ENCODE measurements around the gene PDGFC. TPM values are rescaled to one million over a fixed set of nuclear protein-coding genes. Genes with fewer than 3 reads are reported as not detected.

The PDGFC gene
- total and polyA plus RNA-seq, 2 experiments from 2014 or later, result 35.5 to 63.3 TPM

DNA sequence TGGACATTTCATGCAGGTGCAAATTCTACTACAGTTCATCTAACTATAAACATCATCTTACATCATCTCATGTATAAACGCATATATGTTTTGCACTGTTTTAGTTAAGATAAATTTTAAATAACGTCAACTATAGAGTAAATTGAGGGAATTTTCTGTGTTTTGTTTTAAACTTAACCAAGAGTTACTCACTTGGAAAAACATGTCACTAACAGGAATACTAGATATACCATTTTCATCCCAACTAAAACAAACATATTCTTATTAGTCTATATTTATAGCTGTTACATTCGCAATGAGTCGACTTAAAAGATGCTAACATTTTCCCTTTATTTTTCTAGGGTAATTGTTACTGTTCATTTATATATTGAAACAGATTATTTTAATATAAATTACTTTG, 159.6 kb downstream of the PDGFC start:
- no peak overlapping the region for H3K4me2 ChIP-seq
- peaks cover 7% of the 10 kb centered on the region for H3K4me1 ChIP-seq (ENCODE audit: insufficient read depth)
- peaks cover 22% of the 10 kb centered on the region for H3K79me2 ChIP-seq
- no peak overlapping the region for H2AFZ ChIP-seq
- H3K36me3 ChIP-seq (replicated peaks; ENCODE audit: insufficient read depth, low read depth), result no peaks in the 10 kb centered on the region
- no peak overlapping the region for H3K4me3 ChIP-seq
- H3K27me3 ChIP-seq, result no peaks in the 10 kb centered on the region
- TF ChIP-seq EZH2 (IDR thresholded peaks at IDR 0.05; ENCODE audit: borderline replicate concordance) (no peak), EZH2phosphoT487 (IDR thresholded peaks at IDR 0.05; ENCODE audit: low read depth, severe bottlenecking, unreplicated experiment) (no peak)
- TF ChIP-seq, protein P1, sequence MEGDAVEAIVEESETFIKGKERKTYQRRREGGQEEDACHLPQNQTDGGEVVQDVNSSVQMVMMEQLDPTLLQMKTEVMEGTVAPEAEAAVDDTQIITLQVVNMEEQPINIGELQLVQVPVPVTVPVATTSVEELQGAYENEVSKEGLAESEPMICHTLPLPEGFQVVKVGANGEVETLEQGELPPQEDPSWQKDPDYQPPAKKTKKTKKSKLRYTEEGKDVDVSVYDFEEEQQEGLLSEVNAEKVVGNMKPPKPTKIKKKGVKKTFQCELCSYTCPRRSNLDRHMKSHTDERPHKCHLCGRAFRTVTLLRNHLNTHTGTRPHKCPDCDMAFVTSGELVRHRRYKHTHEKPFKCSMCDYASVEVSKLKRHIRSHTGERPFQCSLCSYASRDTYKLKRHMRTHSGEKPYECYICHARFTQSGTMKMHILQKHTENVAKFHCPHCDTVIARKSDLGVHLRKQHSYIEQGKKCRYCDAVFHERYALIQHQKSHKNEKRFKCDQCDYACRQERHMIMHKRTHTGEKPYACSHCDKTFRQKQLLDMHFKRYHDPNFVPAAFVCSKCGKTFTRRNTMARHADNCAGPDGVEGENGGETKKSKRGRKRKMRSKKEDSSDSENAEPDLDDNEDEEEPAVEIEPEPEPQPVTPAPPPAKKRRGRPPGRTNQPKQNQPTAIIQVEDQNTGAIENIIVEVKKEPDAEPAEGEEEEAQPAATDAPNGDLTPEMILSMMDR (IDR thresholded peaks at IDR 0.05; ENCODE audit: poor library complexity), result no peak
- H4K20me1 ChIP-seq (ENCODE audit: insufficient read depth, poor library complexity, severe bottlenecking), result no peaks in the 10 kb centered on the region
- no peak overlapping the region for H3K27ac ChIP-seq
- H3K9me3 ChIP-seq (ENCODE audit: low read depth), result no peaks in the 10 kb centered on the region
- H3K9me2 ChIP-seq (replicated peaks; ENCODE audit: insufficient read depth), result no peaks in the 10 kb centered on the region
- WGBS (ENCODE audit: low lambda C conversion rate, missing lambda C conversion rate), result 90% methylated on average over 4 of the region's 4 CpGs
- no peak for DNase-seq (ENCODE audit: low spot score)

DNA sequence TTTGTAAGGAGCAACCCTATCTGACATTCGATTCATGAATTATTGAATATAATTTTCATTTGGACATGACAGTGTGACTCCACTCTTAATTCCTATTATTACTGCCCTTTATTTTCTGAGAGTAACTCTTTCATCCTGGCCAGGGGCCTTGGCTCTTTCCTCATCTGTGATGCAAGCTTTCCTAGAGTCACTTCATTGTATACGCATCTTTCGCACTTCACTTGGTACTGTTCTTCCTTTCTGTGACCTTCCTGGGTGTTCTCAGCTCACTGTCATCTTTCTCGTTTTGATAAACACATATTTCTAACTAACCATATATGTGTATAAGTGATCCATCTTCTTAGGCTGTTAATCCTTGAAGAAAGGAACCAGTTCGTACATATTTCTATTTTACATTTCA, 160.3 kb downstream of the PDGFC start:
- TF ChIP-seq EZH2 (IDR thresholded peaks at IDR 0.05; ENCODE audit: borderline replicate concordance), result no peak
- TF ChIP-seq, protein P1 (IDR thresholded peaks at IDR 0.05; ENCODE audit: poor library complexity), result no peak
- no peak for TF ChIP-seq EZH2phosphoT487 (IDR thresholded peaks at IDR 0.05; ENCODE audit: low read depth, severe bottlenecking, unreplicated experiment)
- Histone ChIP-seq H4K20me1 (ENCODE audit: insufficient read depth, poor library complexity, severe bottlenecking) (no peaks in the 10 kb centered on the region), H3K4me3 (no peak overlapping the region), H3K9me2 (replicated peaks; ENCODE audit: insufficient read depth) (no peaks in the 10 kb centered on the region), H3K27me3 (no peaks in the 10 kb centered on the region), H3K4me1 (ENCODE audit: insufficient read depth) (peaks cover 4% of the 10 kb centered on the region), H3K9me3 (ENCODE audit: low read depth) (no peaks in the 10 kb centered on the region), H3K79me2 (peaks cover 20% of the 10 kb centered on the region), H3K4me2 (no peak overlapping the region), H3K27ac (no peak overlapping the region), H3K36me3 (replicated peaks; ENCODE audit: insufficient read depth, low read depth) (no peaks in the 10 kb centered on the region), H2AFZ (no peak overlapping the region)
- 93% methylated on average over 5 of the region's 5 CpGs for WGBS (ENCODE audit: low lambda C conversion rate, missing lambda C conversion rate)
- no peak for DNase-seq (ENCODE audit: low spot score)

DNA sequence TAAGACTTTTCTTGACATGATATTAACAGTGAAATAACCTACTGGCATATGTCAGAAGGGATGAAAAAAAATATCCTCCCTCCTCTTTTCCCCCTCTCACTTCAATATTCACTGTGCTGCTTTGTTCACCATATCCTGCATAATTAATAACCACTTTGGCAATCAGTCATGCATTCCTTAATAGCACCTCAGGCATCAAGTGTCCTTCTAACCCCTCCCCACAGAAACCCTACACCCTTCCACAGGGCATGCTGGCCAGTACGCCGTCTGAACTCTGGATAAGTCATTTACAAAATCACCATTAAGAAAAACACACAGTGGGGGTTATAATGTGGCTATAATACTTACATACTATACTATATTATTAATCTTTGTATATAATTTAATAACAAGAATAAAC, 165.9 kb downstream of the PDGFC start:
- Histone ChIP-seq H4K20me1 (ENCODE audit: insufficient read depth, poor library complexity, severe bottlenecking) (no peaks in the 10 kb centered on the region), H3K27me3 (no peaks in the 10 kb centered on the region), H3K4me3 (no peak overlapping the region), H2AFZ (no peak overlapping the region), H3K36me3 (replicated peaks; ENCODE audit: insufficient read depth, low read depth) (no peaks in the 10 kb centered on the region), H3K4me1 (ENCODE audit: insufficient read depth) (no peaks in the 10 kb centered on the region), H3K79me2 (no peaks in the 10 kb centered on the region), H3K27ac (no peak overlapping the region), H3K4me2 (no peak overlapping the region), H3K9me2 (replicated peaks; ENCODE audit: insufficient read depth) (no peaks in the 10 kb centered on the region), H3K9me3 (ENCODE audit: low read depth) (no peaks in the 10 kb centered on the region)
- 69% methylated on average over 2 of the region's 2 CpGs for WGBS (ENCODE audit: low lambda C conversion rate, missing lambda C conversion rate)
- TF ChIP-seq EZH2 (IDR thresholded peaks at IDR 0.05; ENCODE audit: borderline replicate concordance) (no peak), EZH2phosphoT487 (IDR thresholded peaks at IDR 0.05; ENCODE audit: low read depth, severe bottlenecking, unreplicated experiment) (no peak)
- TF ChIP-seq, protein P1 (IDR thresholded peaks at IDR 0.05; ENCODE audit: poor library complexity), result no peak
- no peak for DNase-seq (ENCODE audit: low spot score)

DNA sequence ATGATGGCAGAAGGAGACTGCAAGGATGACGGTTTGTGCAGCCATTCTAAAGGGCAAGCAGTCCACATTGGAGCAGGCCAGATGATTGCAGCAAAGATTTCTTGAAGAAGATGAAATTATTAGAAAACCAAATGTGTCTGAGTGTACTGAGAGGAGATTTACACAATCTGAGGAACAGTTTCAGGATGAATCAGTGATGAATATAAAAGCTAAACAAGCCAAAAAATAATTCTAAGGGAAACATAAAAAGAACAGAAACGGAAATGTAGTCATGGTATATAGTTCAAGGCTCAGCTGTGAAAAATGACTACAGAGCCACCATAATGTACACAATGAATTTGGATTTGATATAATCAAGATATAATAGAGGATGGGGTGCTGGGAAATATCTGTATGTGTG, 168.5 kb downstream of the PDGFC start:
- H3K27me3 ChIP-seq, result no peaks in the 10 kb centered on the region
- H3K4me1 ChIP-seq (ENCODE audit: insufficient read depth), result no peaks in the 10 kb centered on the region
- H3K4me3 ChIP-seq, result no peak overlapping the region
- no peak overlapping the region for H3K4me2 ChIP-seq
- no peaks in the 10 kb centered on the region for H3K9me3 ChIP-seq (ENCODE audit: low read depth)
- no peaks in the 10 kb centered on the region for H4K20me1 ChIP-seq (ENCODE audit: insufficient read depth, poor library complexity, severe bottlenecking)
- H2AFZ ChIP-seq, result no peak overlapping the region
- 90% methylated on average over 2 of the region's 2 CpGs for WGBS (ENCODE audit: low lambda C conversion rate, missing lambda C conversion rate)
- DNase-seq (ENCODE audit: low spot score), result no peak
- no peak overlapping the region for H3K27ac ChIP-seq
- H3K36me3 ChIP-seq (replicated peaks; ENCODE audit: insufficient read depth, low read depth), result no peaks in the 10 kb centered on the region
- TF ChIP-seq, protein P1 (IDR thresholded peaks at IDR 0.05; ENCODE audit: poor library complexity), result no peak
- TF ChIP-seq EZH2phosphoT487 (IDR thresholded peaks at IDR 0.05; ENCODE audit: low read depth, severe bottlenecking, unreplicated experiment), result no peak
- TF ChIP-seq EZH2 (IDR thresholded peaks at IDR 0.05; ENCODE audit: borderline replicate concordance), result no peak
- no peaks in the 10 kb centered on the region for H3K79me2 ChIP-seq
- H3K9me2 ChIP-seq (replicated peaks; ENCODE audit: insufficient read depth), result no peaks in the 10 kb centered on the region

Measured in hepatocyte (in vitro differentiated cells).